HUDEP-2 (cell line): Measurements from ENCODE around the gene CHST7.
"Not testable (repeated sequence)": the region's sequence is repeated elsewhere in the genome, so short reads cannot be mapped to it uniquely, and the experiment has no call there.

ENCODE experiments used
- DNase-seq, 76 experiments: peaks; one replicate each; lab custom pipeline; 2025; ENCODE audit not compliant: unreplicated experiment in 76 of 76; lab: John Stamatoyannopoulos, UW

Gene CHST7, protein sequence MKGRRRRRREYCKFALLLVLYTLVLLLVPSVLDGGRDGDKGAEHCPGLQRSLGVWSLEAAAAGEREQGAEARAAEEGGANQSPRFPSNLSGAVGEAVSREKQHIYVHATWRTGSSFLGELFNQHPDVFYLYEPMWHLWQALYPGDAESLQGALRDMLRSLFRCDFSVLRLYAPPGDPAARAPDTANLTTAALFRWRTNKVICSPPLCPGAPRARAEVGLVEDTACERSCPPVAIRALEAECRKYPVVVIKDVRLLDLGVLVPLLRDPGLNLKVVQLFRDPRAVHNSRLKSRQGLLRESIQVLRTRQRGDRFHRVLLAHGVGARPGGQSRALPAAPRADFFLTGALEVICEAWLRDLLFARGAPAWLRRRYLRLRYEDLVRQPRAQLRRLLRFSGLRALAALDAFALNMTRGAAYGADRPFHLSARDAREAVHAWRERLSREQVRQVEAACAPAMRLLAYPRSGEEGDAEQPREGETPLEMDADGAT

DNA sequence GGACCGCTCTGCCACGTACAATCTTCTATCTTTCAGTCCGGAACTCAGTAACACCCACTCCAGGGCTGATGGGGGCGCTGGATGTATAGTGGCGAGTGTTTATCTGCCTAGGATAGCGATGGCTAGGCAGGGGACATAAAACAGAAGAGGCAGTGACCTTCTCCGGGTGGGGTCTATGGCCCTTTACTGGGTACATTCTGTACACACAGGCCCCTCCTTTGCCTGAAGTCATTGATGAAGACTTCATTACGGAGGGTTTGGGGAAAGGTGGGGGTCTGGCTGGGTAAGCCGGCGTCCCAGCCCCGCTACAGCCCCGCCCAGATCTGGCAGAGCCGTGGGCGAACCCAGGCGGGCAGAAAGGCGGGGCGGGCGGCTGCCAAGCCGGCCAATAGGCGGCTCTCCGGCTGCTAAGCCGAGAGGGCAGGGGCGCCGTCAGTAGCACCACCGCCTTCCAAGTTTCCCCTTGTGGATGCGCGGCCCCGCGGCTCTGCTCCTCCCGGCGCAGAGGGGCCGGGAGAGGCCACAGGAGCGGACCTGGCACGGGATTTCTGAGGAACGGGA is at the start of gene CHST7:
TSS of gene CHST7 (plus strand) at position 435 of the 561 bp plus-strand sequence. CDS start 167 bp downstream, outside the sequence.
- peak in 65 of 76 experiments; percentile 0 to 70 (median 27) for DNase-seq

DNA sequence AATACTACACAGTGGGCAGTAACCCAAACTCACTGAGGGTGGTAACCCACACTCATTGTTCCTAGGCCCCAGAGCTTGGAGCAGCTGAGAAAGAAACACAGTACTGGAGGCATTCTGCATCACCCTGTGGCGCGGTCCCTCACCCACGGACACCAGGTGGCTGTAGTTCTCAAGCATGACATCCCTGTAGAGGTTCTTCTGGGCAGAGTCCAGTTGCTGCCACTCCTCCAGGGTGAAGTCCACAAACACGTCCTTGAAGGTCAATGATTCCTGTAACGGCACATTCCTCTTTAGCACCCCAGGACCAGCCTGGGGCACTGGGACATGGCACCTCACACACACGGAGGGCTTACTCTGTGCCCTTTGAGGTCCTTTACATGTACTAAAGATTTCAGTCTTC is 44.9 kb upstream of the CHST7 start:
- not testable (repeated sequence) for DNase-seq

DNA sequence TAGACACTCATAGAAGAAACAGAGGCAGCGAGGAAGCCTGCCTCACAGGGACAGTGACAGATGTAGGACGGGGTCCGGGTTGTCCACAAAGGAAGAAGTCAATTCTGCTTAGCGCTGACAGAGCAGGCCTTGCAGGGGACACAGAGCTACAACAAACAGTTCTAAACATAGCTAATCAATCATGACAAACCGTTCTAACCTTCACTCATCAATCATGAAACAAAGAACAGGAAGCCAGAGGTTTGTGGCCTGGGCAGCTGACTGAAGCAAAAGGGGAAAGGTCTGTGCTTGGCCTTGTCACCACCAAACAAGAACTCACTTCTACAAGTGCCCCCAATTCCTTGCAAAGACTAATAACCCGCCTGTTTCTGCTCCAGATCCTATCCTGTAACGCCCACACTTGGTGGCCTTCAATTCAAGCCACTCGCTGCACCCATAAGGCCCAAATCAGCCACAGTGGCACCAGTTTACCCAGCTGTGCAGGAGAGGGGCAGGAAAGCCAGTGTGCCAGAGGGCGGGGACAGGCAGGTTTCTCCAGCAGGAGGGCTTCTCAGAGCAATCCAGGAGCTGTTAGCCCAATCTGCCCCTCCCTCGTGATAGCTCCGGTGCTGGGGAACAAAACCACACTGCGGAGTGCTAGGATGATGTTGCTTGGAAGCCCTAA is 43.7 kb upstream of the CHST7 start:
- DNase-seq = not testable (repeated sequence)

DNA sequence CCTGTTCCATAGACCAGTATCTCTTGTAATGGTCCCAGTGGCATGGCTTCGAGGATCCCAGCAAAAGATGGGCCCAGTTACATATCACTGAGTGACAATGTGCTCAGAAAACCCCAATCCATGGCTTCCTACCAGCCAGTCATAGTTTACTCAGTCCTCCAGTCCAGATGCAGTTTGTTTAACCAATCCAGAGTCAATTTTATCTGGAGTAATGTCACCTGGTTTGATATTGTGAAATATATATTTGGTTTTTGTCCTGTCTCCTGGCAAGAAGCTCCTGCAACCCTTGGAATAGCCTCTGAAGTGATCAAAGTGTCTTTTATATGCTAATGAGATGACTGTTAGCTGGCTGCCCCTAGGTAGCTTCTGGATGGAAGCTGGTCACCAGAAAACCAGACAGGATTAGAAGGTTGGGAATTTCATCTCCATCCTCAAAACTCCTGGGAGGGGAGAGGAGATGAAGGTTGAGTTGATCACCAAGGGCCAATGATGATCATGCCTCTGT is 43.1 kb upstream of the CHST7 start:
- DNase-seq = not testable (repeated sequence)

DNA sequence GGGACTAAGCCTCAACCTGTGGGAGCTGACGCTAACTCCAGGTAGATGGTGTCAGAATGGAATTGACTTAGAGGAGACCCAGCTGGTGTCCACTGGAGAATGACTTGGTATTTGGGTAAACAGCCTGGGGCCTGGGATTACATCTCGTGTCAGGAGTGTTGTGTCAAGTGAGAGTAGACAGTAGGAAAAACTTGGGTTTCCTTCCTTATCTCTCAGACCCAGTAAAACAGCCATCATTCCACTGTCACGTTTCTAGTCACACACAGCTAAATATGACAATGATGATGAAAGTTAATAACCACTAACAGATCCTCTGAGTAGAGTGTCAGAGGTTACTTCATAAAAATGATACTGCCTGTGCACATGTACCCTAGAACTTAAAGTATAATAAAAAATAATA is 42.1 kb upstream of the CHST7 start:
- DNase-seq = no peak

DNA sequence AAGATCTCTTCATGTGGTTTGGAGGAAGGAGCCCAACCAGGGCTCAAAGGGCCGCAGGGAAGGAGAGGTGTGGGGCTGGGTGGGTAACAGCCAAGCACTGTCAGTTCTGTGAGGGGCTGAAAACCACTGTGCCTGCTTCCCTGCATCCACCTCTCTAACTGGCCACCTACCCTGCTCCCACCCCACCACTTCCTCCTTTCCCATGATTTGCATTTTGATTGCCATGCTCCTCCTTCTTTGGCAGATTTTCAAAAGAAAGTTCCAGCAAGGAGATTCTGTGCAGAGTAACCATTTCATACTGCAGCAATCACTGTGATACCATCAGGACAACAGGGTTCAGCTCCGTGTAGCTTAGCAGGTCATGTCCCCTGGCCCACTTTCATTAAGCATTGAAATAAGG is 30.1 kb upstream of the CHST7 start:
- DNase-seq = no peak

DNA sequence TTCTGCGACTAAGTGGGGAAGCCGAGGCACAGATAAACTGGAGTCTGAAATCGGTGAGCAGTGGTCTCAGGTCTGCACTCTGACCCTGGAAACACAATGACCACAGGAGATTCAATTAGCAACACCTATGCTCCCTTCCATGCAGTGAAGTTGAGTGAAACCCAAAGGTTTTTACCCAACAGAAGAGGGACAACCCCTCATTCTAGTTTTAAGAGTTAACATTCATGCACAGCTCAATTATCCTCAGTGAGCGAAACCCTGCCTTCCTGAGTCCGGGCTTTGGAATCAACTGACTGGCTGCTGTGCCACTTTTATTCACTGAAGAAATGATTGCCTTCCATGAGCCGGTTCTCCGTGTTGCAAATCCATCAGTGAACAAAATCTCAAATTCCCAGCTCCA is 29.0 kb upstream of the CHST7 start:
- DNase-seq = not testable (repeated sequence)

DNA sequence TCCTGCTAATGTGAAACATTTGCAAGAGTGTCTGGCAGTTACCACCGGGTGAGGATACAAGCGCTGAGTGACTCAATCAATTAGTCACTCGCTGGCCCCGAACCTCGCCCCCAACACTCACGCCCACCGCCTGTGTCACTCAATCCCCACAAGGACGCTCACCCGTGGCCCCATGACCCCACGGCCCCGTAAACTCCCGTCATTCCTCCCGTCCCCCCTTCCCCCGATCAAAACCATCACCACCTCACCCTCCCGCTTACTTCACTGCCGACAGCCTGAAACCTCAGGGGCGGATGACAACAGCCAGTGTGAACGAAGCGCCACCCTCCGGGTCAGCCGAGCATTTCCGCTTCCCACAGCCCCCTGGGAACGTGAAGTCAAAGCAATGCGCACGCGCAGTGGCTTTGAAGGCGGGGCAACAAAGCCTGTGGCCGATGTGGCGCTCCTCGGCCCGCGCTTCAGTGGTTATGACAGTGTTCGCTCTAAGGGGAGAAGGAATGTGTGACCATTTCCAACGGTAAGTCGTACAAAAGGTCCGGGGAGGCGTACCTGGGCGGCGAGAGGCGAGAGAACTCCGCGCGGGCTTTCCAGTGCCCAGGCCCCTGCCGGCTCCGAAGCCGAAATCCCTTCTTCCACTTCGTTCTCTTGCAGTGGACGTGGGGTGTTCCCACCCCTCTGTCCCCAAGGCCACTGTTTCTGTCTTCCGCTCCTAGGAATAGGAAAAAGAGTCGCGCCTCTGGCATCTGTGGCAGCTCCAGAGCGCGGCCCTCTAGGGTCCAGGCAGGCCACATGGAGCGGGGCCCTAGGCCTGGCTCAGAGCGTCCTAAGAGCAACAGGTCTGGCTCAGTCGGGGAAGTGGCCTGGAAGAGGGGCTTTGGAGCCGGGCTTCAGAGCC is 28.2 kb upstream of the CHST7 start, which contains the start of gene ZNF674:
TSS of gene ZNF674 (minus strand) at position 311 of the 895 bp plus-strand sequence. CDS start 3,334 bp downstream, outside the sequence.
- DNase-seq = peak in 75 of 76 experiments; percentile 12 to 88 (median 75)

DNA sequence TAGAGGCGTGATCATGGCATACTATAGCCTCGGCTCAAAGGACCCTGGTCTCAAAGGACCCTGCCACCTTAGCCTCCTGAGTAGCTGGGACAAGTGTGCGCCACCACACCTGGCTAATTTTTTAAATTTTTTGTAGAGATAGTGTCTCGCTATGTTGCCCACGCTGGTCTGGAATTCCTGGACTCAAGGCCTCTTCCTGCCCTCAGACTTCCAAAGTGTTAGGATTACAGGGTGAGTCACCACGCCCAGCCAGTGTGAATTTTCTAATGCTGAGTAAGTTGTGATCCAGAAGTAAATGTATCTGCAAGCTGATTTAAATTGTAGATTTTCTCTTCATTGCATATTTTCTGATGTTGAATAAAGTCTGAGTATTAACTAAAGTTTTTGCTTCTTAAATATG is 25.7 kb upstream of the CHST7 start:
- DNase-seq = no peak

DNA sequence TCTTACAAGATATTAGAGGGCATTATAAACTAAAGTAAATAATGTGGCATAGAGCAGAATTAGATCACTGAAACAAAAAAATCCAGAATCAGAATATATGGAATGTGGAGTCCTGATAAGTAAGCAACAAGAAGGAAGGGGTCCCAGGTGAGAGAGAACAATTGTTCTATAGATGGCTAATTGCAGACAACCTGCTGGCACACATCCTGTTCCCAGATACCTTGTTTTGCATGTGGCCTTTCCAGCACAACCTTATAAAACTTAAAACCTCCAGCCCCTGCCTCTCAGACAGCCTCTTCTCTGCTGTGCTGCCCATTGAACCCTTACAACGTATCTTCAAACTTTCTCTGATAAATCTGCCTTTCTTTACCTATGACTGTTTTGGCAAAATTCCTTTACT is 23.7 kb upstream of the CHST7 start:
- DNase-seq = no peak

DNA sequence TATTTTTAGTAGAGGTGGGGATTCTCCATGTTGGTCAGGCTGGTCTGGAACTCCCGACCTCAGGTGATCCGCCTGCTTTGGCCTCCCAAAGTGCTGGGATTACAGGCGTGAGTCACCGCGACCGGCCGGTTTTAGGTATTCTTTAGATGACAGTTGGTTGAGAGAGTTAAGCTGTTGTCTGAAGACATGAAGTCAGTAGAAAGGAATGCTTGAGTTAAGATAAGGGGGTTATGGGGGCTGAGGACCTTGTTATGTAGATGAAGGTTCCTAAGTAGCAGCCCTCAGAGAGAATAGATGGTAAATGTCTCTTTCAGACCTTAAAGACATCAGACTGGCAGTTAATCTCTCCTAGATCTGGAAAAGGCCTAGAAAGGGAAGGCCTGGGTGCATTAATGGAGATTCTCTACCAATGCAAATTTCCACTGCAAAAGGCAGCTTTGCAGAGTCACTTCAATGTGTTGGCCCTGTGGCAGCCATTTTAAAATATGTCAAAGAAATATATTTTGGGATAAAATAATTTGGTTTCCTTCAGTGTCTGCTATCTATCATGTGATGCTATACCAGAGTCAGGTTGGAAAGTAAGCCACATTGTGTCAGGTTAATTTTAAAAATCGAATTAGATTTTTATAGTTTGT is 22.0 kb upstream of the CHST7 start:
- no peak for DNase-seq

DNA sequence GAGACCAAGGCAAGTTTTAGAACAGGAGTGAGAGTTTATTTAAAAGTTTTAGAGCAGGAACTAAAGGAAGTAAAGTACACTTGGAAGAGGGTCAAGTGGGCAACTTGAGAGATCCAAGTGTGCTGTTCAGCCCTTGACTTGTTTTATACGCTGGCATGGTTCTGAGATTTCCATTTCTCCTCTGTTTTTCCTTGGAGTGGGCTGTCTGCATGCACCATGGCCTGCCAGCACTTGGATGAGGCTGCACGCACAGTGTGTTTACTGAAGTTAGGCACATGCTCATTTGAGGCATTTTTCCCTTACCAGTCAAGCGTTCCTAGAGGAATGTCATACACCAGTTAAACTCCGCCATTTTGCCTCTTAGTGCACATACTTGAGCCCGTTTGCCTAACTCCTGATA is 19.6 kb upstream of the CHST7 start:
- no peak for DNase-seq

DNA sequence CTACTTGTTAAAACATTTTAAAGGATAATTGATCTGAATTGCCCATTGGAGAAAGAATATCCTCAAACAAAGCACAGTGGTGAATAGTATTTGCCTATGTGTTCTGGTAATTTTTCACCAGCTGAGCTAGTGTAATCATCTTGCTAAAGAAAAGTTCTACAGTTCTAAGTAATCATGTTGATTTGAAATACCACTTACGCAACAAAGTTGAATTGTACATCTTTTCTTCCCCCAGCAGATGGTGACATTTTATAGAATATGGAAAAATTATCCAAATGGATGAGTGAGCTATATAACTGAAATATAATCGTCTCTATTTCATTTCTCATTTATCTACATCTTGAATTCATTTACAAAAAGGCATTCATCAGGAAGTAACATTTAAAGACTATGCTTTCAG is 18.6 kb upstream of the CHST7 start:
- no peak for DNase-seq

DNA sequence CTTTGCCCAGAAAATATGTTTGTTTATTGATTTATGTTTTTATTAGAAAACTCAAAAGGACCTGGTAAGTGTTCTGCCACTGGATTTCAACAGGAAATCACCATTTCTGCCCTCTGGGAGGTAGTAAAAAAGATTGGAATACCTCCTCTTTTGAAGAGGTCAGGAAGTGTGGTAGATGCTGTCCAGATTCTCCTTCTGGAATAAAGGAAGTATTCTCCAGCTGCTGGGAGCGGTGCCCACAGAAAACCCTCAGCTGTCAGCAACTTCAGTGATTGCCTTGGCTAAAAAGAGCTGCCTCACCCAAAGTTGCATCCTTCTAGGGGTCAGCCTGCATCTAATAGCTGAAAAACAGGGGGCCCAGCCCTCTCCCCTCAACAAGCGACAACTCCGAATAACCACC is 14.5 kb upstream of the CHST7 start:
- DNase-seq = no peak

DNA sequence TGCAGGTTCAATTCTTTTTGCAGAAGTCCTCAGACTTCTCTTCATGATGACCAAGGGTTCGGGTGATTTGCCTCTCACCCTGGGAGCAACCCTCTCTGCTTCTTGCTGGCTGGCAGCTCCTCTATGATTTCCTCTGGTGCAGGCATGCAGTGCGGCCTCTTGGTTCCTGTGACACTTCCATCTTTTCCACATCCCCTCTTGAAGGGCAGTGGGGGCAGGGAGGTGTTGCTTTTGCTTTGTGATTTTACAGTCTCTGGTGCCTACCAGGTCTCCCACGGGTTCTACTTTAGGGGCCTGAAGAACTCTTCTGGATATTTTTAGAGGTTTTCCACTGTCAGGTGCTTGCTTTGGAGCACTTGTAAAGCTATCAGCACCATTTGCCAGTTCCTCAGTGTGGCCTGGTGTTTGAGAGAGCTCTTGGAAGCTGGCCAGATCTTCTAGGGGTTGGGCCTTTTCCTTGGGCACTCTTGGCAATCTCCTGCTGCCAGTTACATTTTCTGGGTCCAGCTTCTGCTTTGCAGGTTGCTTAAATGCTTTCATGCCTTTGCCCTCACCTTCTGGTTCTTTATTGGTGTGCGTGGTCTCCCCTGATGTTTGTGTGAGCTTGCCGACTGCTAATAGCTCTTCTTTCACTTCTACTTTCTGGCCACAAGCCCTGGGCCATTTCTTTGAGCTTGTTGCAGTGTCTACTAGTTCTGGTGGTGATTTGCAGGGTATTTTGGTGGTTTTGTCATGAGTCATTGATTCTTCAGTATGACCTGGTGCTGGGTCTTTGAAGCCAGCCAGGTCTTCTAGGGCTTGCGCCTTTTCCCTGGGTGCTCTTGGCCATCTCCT is 11.5 kb upstream of the CHST7 start:
- peak in 59 of 76 experiments; percentile 0 to 59 (median 25) for DNase-seq

DNA sequence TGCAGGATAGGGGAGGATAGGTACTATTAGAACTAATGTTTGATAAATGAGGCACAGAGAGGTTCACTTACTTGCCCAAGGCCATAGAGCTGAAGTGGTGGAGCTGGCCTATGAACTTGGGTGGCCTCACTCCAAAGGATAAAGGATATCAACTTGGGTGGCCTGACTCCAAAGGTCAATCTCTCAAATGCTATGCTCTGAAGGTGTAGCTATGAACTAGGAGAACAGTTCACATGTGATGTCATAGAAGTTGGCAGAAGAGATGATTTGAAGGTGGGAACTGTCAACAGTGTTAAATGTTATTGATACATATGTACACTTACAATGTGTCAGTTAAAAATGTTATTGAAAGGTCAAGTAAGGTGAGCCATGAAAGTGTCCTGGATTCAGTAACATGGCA is 6.2 kb upstream of the CHST7 start:
- DNase-seq = no peak

DNA sequence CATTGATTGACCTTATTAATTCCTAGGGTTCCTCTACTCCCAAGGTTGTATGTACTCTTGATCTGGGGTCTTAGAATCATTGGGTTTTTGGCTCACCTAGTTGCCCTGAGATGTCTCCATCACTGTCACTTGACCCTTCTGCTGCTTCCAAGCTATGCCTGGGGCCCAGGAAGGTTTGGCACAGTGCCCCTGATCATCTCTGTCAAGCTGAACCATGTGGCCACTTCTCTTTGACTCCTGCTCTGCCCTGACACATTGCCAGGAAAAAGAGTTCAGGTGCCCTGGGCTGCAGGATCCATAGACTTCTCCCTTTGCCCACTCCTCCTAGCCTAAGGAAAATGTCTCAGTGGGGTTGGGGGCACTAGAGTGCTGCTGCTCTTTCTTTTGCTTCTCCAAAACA is 3.9 kb upstream of the CHST7 start:
- DNase-seq = no peak

DNA sequence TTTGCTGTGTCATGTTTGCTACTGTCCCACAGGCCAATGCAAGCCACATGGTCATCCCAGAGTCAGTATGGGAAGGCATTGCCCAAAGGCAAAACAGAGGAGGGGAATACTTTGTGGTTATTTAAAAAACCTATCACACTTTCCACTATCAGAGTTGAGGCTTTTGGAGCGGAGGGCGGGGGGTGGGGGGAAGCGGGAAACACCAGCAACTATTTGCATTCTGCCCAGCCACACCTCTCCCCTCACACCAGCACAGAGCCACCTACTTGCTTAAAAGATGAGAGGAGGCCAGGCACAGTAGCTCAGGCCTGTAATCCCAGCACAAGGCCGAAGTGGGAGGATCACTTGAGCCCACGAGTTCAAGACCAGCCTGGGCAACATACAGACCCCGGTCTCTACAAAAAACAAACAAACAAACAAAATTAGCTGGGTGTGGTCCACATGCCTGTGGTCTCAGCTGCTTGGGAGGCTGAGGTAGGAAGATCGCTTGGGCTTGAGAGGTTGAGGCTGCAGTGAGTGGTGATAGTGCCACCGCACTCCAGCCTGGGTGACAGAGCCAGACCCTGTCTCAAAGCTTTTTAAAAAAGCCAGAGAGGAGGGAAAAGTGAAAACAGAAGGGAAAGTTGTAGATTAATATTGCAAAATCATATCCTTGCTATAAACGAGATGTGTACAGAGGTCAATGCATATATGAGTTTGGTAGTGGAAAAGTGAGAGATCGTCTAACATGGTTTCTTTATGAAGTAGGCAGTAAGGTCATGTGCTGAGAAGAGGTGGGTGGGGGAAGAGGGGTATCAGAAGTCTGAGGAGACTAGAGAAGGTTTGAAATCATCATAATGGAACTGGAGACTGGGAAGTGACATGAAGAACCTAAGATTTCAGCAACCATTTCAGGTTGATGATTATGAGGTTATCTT is 1.9 kb upstream of the CHST7 start:
- no peak for DNase-seq
